Tibial nerve (tissue), 3 donors: ENCODE measurements around the gene ZKSCAN5.
"Not testable (repeated sequence)": the region's sequence is repeated elsewhere in the genome, so short reads cannot be mapped to it uniquely, and the experiment has no call there.

Experiments used
- CTCF ChIP-seq, 5 experiments: fragments of 200-600 bp in 3 of 5; fragments of 450-650 bp in 2 of 5; sonication (generic) in 3 of 5; IDR thresholded peaks; one replicate each; pipeline ENCODE4 v1.5.1; 2016 to 2019; ENCODE audit warnings: antibody characterized with exemption in 5 of 5, mild to moderate bottlenecking in 3 of 5, moderate library complexity in 2 of 5
- POLR2A ChIP-seq, 2 donors: fragments of 450-650 bp; IDR thresholded peaks; one replicate each; pipeline ENCODE4 v1.6.1; 2017; ENCODE audit warnings: antibody characterized with exemption in 2 of 2, mild to moderate bottlenecking in 2 of 2, moderate library complexity in 2 of 2

- TF ChIP-seq CTCF, POLR2A (IDR thresholded peaks at IDR 0.05): not testable (repeated sequence)
These were observed 45.1 kb downstream of the ZKSCAN5 start for GRCh38 chr7:99549545-99549944.
